Measurements from ENCODE around the gene EPSTI1. TPM values are rescaled to one million over a fixed set of nuclear protein-coding genes. Genes with fewer than 3 reads are reported as not detected.

EPSTI1 gene
- total and polyA plus RNA-seq, 4 donors = 3.7 to 20.1 (median 15.2) TPM

GRCh38 chr13:42971691-42972347, 20.2 kb downstream of the EPSTI1 start:
- DNase-seq (no peak), ATAC-seq (ENCODE audit: insufficient read depth, low FRiP score) (no peak)
- H3K36me3 ChIP-seq (ENCODE audit: control insufficient read depth in 4 of 4, insufficient read depth in 4 of 4, low read length in 4 of 4) = peaks cover 0 to 7% (median 4%) of the 10 kb centered on the region in 4 donors
- H3K27me3 ChIP-seq (ENCODE audit: control insufficient read depth in 3 of 3, insufficient read depth in 3 of 3, low read length in 2 of 3) = no peaks in the 10 kb centered on the region
- TF ChIP-seq CTCF (IDR thresholded peaks at IDR 0.05; ENCODE audit: control extremely low read depth, extremely low read depth) = no peak
- WGBS, 2 donors = 79 to 86% methylated on average over 9 of the region's 9 CpGs
- H3K4me3 ChIP-seq = no peak overlapping the region
- H3K9me3 ChIP-seq (ENCODE audit: control insufficient read depth in 4 of 4, insufficient read depth in 3 of 4, low read length in 3 of 4) = no peaks in the 10 kb centered on the region
- no peak overlapping the region for H3K9ac ChIP-seq (ENCODE audit: insufficient read depth in 1 of 2, low read length in 2 of 2)
- H3K4me1 ChIP-seq (ENCODE audit: control insufficient read depth in 5 of 5, insufficient read depth in 5 of 5, low read length in 5 of 5) = peaks cover 0 to 4% (median 0%) of the 10 kb centered on the region in 5 donors
- no peak overlapping the region for H3K27ac ChIP-seq (ENCODE audit: low read depth in 1 of 2, low read length in 1 of 2)

- H3K9me3 ChIP-seq (ENCODE audit: control insufficient read depth in 4 of 4, insufficient read depth in 3 of 4, low read length in 3 of 4) = no peaks in the 10 kb centered on the region
- peaks cover 0 to 4% (median 0%) of the 10 kb centered on the region in 5 donors for H3K4me1 ChIP-seq (ENCODE audit: control insufficient read depth in 5 of 5, insufficient read depth in 5 of 5, low read length in 5 of 5)
- peak; percentile 39 for TF ChIP-seq CTCF (IDR thresholded peaks at IDR 0.05; ENCODE audit: control extremely low read depth, extremely low read depth)
- ATAC-seq (ENCODE audit: insufficient read depth, low FRiP score) = no peak
- DNase-seq = peak in 2 of 3 donors; percentile 34 to 39
- H3K27me3 ChIP-seq (ENCODE audit: control insufficient read depth in 3 of 3, insufficient read depth in 3 of 3, low read length in 2 of 3) = no peaks in the 10 kb centered on the region
- H3K27ac ChIP-seq (ENCODE audit: low read depth in 1 of 2, low read length in 1 of 2) = no peak overlapping the region
- H3K9ac ChIP-seq (ENCODE audit: insufficient read depth in 1 of 2, low read length in 2 of 2) = no peak overlapping the region
- peaks cover 0 to 7% (median 4%) of the 10 kb centered on the region in 4 donors for H3K36me3 ChIP-seq (ENCODE audit: control insufficient read depth in 4 of 4, insufficient read depth in 4 of 4, low read length in 4 of 4)
- WGBS, 2 donors = 54 to 57% methylated on average over 6 of the region's 6 CpGs
- H3K4me3 ChIP-seq = no peak overlapping the region
Observed at GRCh38 chr13:42970824-42971690, 21.0 kb downstream of the EPSTI1 start.

- Histone ChIP-seq H3K9ac (ENCODE audit: insufficient read depth in 1 of 2, low read length in 2 of 2) (no peak overlapping the region), H3K4me1 (ENCODE audit: control insufficient read depth in 5 of 5, insufficient read depth in 5 of 5, low read length in 5 of 5) (peaks cover 0 to 8% (median 4%) of the 10 kb centered on the region in 5 donors), H3K9me3 (ENCODE audit: control insufficient read depth in 4 of 4, insufficient read depth in 3 of 4, low read length in 3 of 4) (no peaks in the 10 kb centered on the region), H3K4me3 (no peak overlapping the region), H3K27ac (ENCODE audit: low read depth in 1 of 2, low read length in 1 of 2) (no peak overlapping the region), H3K36me3 (ENCODE audit: control insufficient read depth in 4 of 4, insufficient read depth in 4 of 4, low read length in 4 of 4) (peaks cover 0 to 7% (median 3%) of the 10 kb centered on the region in 4 donors), H3K27me3 (ENCODE audit: control insufficient read depth in 3 of 3, insufficient read depth in 3 of 3, low read length in 2 of 3) (no peaks in the 10 kb centered on the region)
- ATAC-seq (ENCODE audit: insufficient read depth, low FRiP score) = peak; percentile 81
- 46% methylated on average over 12 of the region's 12 CpGs for WGBS, 2 donors
- TF ChIP-seq CTCF (IDR thresholded peaks at IDR 0.05; ENCODE audit: control extremely low read depth, extremely low read depth) = peak; percentile 66
- peak; percentile 76 to 81 (median 79) for DNase-seq
Observed at GRCh38 chr13:42969565-42970172, 22.4 kb downstream of the EPSTI1 start.

All from lung (tissue), 12 donors.